MM.1S (cell line): ENCODE results near the gene SMARCD3.

Source experiments
- EZH2 ChIP-seq: fragments of 300-600 bp; sonication (generic); optimal IDR thresholded peaks from 2 replicates; pipeline ENCODE3; 2017; ENCODE audit warnings: low read depth, mild to moderate bottlenecking, antibody characterized with exemption, low read length, mixed read lengths
- EZH2phosphoT487 ChIP-seq: fragments of 300-600 bp; sonication (generic); IDR thresholded peaks from 2 replicates; pipeline ENCODE4 v1.6.1; 2018; ENCODE audit warnings: antibody characterized with exemption, low read length
- TF ChIP-seq, protein P1 (sequence below): fragments of 300-600 bp; sonication (generic); IDR thresholded peaks from 2 replicates; pipeline ENCODE4 v1.5.1; 2016; ENCODE audit warnings: antibody characterized with exemption, low read length, mixed read lengths

DNA sequence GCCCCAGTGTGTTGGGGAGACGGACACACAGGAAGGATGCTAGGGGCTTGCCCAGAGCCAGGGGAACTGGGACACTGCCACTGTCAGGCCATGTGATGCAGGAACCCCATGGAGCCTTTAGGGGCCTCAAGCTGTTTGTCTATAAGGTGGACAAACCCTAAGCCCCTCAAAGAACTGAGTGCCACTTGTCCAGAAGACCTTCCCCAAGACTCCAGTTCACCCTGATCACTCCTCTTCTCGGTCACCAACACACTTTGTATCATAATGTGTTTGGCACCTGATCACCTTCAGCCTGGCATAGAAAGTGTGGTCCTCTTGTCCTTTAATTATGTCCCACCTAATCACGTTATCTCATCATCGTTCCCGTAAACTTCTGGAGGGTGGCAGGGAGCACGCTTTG, 38.9 kb downstream of the SMARCD3 start:
- TF ChIP-seq, protein P1, sequence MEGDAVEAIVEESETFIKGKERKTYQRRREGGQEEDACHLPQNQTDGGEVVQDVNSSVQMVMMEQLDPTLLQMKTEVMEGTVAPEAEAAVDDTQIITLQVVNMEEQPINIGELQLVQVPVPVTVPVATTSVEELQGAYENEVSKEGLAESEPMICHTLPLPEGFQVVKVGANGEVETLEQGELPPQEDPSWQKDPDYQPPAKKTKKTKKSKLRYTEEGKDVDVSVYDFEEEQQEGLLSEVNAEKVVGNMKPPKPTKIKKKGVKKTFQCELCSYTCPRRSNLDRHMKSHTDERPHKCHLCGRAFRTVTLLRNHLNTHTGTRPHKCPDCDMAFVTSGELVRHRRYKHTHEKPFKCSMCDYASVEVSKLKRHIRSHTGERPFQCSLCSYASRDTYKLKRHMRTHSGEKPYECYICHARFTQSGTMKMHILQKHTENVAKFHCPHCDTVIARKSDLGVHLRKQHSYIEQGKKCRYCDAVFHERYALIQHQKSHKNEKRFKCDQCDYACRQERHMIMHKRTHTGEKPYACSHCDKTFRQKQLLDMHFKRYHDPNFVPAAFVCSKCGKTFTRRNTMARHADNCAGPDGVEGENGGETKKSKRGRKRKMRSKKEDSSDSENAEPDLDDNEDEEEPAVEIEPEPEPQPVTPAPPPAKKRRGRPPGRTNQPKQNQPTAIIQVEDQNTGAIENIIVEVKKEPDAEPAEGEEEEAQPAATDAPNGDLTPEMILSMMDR: no peak
- TF ChIP-seq EZH2: no peak
- TF ChIP-seq EZH2phosphoT487: no peak
